ENCODE data around the gene FHAD1.

Gene FHAD1

DNA sequence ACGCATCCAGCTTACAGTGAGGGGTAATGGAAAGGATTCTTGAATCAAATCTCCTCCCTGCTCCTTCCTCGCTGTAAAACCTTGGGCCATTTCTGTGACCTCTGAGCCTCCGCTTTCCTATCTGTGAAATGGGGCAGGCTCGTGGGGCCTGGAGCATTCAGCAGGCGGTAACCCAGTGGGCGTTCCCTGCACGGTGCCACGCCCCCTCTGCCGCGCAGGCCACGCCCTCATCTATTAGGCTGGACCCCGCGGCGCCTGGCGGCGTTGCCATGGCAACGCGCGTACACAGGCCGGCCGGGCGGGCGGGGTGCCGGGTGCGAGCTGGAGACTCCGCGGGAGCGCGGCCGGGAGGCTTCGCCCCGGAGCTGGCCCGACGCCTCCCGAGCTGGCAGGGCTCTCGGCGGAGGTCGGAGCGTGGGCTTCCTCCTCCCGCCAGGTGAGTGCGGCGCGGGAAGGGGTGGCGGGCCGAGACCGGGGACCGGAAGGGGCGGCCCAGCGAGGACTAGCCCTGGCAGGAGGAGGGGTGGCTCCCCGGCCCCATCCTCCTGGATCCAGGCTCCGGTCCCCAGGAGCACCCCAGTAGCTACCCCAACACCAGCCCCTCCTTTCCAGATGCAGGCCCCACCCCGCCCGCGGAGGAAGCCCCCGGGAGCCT is at the start of gene FHAD1:
Gene FHAD1 (plus strand): TSS at position 264 of the 655 bp plus-strand sequence. CDS start 4,562 bp downstream, outside the sequence.
- peak in 1 of 4 experiments; percentile 10 for DNase-seq (ENCODE audit: low read depth in 4 of 4, low spot score in 1 of 4)

DNA sequence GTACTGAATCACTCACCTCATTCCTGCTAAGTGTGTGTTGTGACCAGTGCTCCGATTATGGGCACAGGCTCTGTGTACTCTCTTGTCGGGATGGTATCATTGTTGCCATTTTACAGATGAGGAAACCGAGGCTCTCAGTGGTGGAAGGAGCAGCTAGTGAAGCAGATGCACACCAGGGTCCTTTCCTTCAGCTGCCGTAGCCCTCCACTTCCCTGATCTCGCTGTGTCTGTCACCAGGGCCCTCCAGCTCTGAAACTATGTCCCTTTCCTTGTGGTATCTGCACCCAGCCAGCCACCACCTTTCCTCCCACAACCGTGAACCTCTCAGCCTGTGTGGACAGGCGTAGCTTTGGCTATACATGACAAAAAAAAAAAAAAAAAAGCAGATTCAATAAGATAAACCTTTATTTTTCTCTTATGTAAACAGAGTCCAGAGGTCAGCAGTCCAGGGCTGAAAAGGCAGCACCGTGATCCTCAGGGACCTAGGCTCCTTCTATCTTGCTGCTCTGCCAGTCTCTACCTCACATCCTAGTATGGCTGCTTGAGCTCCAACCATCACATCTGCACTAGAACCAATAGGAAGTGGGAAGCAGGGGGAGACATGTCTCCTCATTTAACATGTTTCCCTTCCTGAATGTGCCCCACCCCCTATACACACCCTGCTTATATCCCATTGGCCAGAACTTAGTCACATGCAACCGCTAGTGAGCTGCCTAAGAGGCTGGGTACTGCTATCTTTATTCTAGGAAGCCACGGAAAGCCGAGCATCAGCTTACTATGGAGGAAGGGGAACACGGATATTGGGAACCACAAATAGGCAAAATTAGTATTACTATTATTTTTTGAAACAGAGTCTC is 49.2 kb upstream of the FHAD1 start:
- DNase-seq (ENCODE audit: low read depth in 4 of 4, low spot score in 1 of 4) = no peak

DNA sequence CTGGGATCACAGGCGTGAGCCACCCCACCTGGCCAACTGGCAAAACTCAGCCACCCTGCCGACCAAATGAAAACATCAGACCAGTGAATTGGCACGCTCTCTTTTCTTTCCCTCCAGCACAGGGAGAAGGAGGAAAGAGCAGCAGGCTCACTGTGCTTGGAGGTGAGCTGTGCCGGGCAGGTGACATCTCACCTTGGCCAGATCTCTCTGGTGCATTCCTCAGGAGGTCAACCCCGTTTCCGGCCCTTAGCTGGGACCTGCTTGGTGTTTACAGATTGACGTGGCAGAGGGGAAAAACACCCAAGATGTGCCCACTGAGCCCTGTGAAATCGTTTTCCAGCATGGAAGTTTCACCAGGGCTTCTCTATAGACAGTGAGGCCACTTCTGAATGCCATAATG is 48.3 kb upstream of the FHAD1 start:
- no peak for DNase-seq (ENCODE audit: low read depth in 4 of 4, low spot score in 1 of 4)

DNA sequence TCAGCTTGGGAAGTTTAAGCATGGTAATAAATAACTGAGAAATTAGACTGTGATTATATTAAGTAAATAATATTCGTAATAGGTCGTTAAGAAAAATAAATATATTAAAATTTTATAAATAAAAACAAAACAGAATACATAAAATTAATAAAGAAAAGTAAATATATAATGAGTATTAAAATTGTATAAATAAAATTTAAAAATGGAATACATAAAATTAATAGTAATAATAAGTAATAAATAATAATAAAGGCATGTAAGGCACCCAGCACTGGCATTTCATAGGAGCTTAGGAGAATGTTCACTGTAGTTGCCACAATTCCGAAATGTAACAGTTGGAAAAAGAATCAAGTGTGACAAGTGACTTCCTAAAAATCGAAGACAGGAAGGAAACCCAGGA is 45.8 kb upstream of the FHAD1 start:
- DNase-seq (ENCODE audit: low read depth in 4 of 4, low spot score in 1 of 4) = no peak

DNA sequence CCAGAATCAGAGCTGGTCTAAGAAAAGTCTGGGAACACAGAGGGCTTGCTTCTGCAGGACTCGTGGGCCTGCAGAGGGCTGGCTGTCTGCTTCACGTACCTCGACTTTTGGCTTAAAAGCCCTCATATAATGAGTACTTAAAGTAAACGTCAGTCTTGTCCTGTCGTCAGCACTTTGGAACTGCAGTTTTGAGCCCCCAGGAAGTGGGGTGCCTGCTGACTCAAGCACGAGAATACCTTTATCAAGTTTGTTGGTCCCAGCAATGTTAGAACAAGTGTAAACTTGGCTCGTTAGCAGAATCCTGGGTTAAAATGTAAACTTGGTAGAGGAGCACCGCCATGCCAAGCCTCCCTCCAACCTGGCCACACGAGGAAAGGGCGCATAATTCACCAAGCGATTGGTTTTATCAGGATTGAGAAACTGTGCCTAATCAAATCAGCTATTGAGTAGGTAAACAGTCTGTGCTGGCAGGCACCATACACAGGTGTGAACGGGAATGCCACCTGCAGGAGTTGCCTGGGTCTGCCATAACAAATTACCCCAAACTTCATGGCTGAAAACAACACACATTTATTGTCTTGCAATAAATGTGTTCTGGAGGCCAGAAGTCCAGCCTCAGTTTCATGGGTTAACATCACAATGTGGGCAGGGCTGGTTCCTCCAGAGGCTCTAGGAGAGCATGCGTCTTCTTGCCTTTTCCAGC is 45.0 kb upstream of the FHAD1 start:
- DNase-seq (ENCODE audit: low read depth in 4 of 4, low spot score in 1 of 4) = no peak

GRCh38 chr1:15204931-15205330 is 42.1 kb upstream of the FHAD1 start:
- DNase-seq (ENCODE audit: low read depth in 4 of 4, low spot score in 1 of 4) = no peak

GRCh38 chr1:15205586-15206346 is 41.3 kb upstream of the FHAD1 start:
- no peak for DNase-seq (ENCODE audit: low read depth in 4 of 4, low spot score in 1 of 4)

GRCh38 chr1:15206418-15207030 is 40.5 kb upstream of the FHAD1 start:
- DNase-seq (ENCODE audit: low read depth in 4 of 4, low spot score in 1 of 4) = no peak

DNA sequence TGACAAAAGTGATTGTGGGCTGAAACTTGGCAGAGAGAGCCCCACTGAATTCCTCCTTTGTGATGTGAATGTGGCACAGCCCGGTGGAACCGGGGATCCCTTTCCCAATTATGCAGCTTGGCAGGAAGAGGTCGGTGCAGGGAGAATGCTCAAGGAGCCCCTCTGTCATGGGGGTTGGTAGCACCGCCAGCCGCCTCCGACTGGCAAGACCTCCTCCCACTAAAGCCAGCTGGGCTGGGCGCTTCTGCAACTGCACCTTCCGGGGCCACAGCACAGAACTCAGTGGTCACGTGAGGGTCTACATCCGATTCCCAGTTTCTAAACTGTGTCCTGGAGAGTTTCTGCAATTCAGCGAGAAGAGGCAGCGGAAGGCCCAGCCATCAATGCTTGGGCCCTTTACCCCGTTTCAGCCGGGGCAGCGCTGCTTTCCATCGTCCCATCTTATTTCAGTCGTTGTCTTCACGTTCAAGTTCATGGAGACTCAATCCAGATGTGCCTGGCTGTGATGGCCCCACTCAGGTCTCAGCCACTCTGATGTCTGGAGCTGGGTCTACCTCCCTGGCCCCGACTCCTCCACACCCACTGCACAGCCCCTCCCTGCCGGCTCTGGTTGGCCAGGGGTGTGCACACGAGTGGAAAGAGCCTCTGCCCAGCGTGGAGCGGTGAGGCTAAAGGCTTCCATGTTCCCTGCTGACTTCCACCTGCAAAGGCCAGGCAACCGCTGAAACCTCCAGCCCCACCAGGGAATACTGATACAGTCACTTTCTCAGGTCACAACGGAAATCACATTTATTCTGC is 39.8 kb upstream of the FHAD1 start:
- no peak for DNase-seq (ENCODE audit: low read depth in 4 of 4, low spot score in 1 of 4)

GRCh38 chr1:15207829-15208429 is 39.1 kb upstream of the FHAD1 start:
- DNase-seq (ENCODE audit: low read depth in 4 of 4, low spot score in 1 of 4) = no peak

DNA sequence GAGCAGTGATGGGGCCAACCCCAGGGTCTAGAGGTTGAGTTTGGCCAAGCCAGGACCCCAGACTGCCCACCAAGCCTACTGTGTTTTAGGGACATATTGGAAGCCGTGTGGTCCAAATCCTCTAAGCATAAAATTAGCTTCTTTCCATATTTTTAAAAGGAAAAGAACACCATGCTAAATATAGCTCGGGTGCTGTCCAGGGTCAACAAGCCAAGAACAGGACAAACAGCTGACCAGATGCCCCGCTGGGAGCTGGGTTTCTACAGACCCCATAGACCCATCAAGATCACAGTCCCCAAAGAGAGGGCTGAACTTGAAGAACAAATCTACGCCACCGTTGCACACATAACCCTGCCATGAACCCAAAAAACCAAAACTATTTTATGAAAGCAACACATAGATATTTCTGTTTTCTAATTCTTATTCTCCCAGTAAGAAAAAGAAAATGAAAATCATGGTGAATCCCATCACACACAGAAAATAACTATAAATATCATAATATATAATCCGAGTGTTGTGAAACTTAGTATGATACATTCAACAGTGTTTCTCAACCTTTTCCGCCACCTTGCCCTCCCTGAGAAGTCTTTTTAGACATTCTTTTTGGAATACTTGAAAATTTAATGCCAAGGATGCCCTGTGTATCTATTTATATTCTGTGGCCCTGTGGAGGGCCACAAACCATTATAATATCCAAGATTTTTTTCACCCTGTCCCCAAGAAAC is 36.2 kb upstream of the FHAD1 start:
- no peak for DNase-seq (ENCODE audit: low read depth in 4 of 4, low spot score in 1 of 4)

GRCh38 chr1:15211424-15211823 is 35.6 kb upstream of the FHAD1 start:
- DNase-seq (ENCODE audit: low read depth in 4 of 4, low spot score in 1 of 4) = no peak

GRCh38 chr1:15212216-15212953 is 34.6 kb upstream of the FHAD1 start:
- DNase-seq (ENCODE audit: low read depth in 4 of 4, low spot score in 1 of 4) = no peak

GRCh38 chr1:15212954-15213291 is 34.1 kb upstream of the FHAD1 start:
- no peak for DNase-seq (ENCODE audit: low read depth in 4 of 4, low spot score in 1 of 4)

DNA sequence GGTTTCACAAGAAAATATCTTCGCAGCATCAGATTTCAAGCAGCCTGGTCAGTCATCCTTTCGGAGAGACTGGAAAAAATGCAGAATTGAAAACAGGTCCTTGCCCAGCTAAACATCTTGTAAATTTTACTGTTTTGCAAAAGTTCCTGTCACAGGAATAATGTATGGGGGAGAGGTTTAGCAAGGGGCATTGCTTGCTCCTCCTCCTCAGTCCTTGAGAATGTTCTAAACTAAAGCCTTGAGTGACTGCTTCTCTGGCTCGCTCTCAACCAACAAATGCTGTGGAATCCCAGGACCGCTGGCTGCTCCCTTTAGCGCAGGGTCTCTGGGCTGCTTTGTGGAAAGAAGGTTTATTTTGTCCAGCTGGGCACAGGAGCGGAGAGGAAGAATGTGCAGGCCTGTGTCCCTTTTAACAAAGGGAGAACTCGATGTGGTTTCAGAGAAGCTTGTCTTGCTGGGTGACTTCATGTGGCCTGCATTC is 33.6 kb upstream of the FHAD1 start:
- DNase-seq (ENCODE audit: low read depth in 4 of 4, low spot score in 1 of 4) = no peak

- DNase-seq (ENCODE audit: low read depth in 4 of 4, low spot score in 1 of 4) = no peak
Observed at GRCh38 chr1:15214527-15214926, 32.5 kb upstream of the FHAD1 start.

GRCh38 chr1:15215116-15215515 is 31.9 kb upstream of the FHAD1 start:
- DNase-seq (ENCODE audit: low read depth in 4 of 4, low spot score in 1 of 4) = no peak

DNA sequence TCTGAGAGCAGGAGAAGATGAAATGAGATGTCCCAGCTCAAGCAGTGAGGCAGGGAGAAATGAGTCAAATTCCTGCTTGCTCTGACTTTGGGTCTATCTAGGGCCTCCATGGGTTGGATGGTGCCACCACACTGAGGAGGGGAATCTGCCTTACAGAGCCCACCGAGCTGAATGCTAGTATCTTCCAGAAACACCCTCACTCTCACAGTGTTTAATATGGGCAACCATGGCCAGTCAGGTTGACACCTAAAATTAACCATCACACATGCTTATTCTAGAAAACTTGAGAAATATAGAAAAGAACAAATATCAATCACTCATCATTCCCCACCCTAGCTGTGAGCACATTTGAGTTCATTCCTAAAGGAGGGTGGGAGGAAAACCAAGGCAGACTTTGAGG is 29.4 kb upstream of the FHAD1 start:
- DNase-seq (ENCODE audit: low read depth in 4 of 4, low spot score in 1 of 4) = no peak
